K562 (cell line): ENCODE data around the gene VAMP8. TPM values are rescaled to one million over a fixed set of nuclear protein-coding genes. Genes with fewer than 3 reads are reported as not detected.

Experiments used
- E2F8 ChIP-seq: fragments of 450-650 bp; IDR thresholded peaks from 2 replicates; pipeline ENCODE4 v1.7.1; 2018; ENCODE audit warnings: mild to moderate bottlenecking, low read depth; ENCODE audit not compliant: partially characterized antibody
- EHMT2 ChIP-seq: fragments of 450-650 bp; IDR thresholded peaks from 2 replicates; pipeline ENCODE4 v1.6.1; 2018; ENCODE audit warnings: antibody characterized with exemption
- ELK3 ChIP-seq: fragments of 450-650 bp; formaldehyde crosslinking; IDR thresholded peaks from 2 replicates; pipeline ENCODE4 v1.4.0; 2020; ENCODE audit warnings: mild to moderate bottlenecking
- ETV6 ChIP-seq, 3 experiments: fragments of 150-350 bp in 1 of 3; sonication (generic) in 1 of 3; formaldehyde crosslinking in 1 of 3; IDR thresholded peaks; 2 replicates each; pipeline versions ENCODE4 v1.6.1 to v1.8.0; 2014 to 2022; ENCODE audit warnings: borderline replicate concordance in 2 of 3, low read depth in 2 of 3, antibody characterized with exemption in 1 of 3, low read length in 1 of 3, mild to moderate bottlenecking in 1 of 3, missing genetic modification reagents in 1 of 3
- GTF2A2 ChIP-seq: IDR thresholded peaks from 2 replicates; pipeline ENCODE4 v1.6.1; 2016; ENCODE audit warnings: mild to moderate bottlenecking, missing genetic modification characterization, missing compliant biosample characterization
- GTF2B ChIP-seq: IDR thresholded peaks from 2 replicates; pipeline ENCODE4 v1.6.1; 2011; ENCODE audit not compliant: insufficient read length; ENCODE audit errors: extremely low read depth
- HIVEP1 ChIP-seq: fragments of 250-450 bp; sonication (Bioruptor Pico); IDR thresholded peaks from 2 replicates; pipeline ENCODE4 v1.4.0; 2020; ENCODE audit warnings: mild to moderate bottlenecking
- HMGXB4 ChIP-seq: sonication (generic); formaldehyde crosslinking; IDR thresholded peaks from 2 replicates; pipeline ENCODE4 v1.8.1; 2023; ENCODE audit warnings: mild to moderate bottlenecking, missing genetic modification reagents
- IRF2 ChIP-seq: sonication (generic); formaldehyde crosslinking; IDR thresholded peaks from 2 replicates; pipeline ENCODE4 v1.8.1; 2022; ENCODE audit warnings: mild to moderate bottlenecking, missing genetic modification reagents
- MECOM ChIP-seq: fragments of 250-450 bp; sonication (Bioruptor Pico); IDR thresholded peaks from 2 replicates; pipeline ENCODE4 v1.8.0; 2022; ENCODE audit warnings: inconsistent platforms
- MYNN ChIP-seq, 2 experiments: sonication (generic); formaldehyde crosslinking in 1 of 2; IDR thresholded peaks; 2 replicates each; pipeline versions ENCODE4 v1.5.0 to v1.6.1; 2016 to 2020; ENCODE audit warnings: antibody characterized with exemption in 1 of 2, missing genetic modification reagents in 1 of 2
- NCOA1 ChIP-seq: fragments of 450-650 bp; IDR thresholded peaks from 2 replicates; pipeline ENCODE4 v1.6.1; 2016; ENCODE audit warnings: low read depth
- NEUROD1 ChIP-seq: fragments of 150-350 bp; IDR thresholded peaks from 2 replicates; pipeline ENCODE4 v1.6.1; 2014; ENCODE audit warnings: borderline replicate concordance, low read length, low read depth; ENCODE audit not compliant: partially characterized antibody
- TAF1 ChIP-seq: IDR thresholded peaks from 2 replicates; pipeline ENCODE4 v1.6.1; 2011; ENCODE audit warnings: mild to moderate bottlenecking, low read length, moderate library complexity; ENCODE audit not compliant: insufficient read depth, control insufficient read depth, severe bottlenecking; ENCODE audit errors: extremely low read depth
- XRCC3 ChIP-seq: fragments of 450-650 bp; IDR thresholded peaks from 2 replicates; pipeline ENCODE4 v1.6.1; 2017; ENCODE audit warnings: mild to moderate bottlenecking, moderate library complexity
- ZEB2 ChIP-seq: fragments of 450-650 bp; IDR thresholded peaks from 2 replicates; pipeline ENCODE4 v1.6.1; 2016
- ZNF449 ChIP-seq: fragments of 250-450 bp; sonication (Bioruptor Pico); IDR thresholded peaks from 2 replicates; pipeline ENCODE4 v1.8.0; 2022; ENCODE audit warnings: moderate library complexity, mild to moderate bottlenecking, inconsistent platforms
- ZNF561 ChIP-seq: fragments of 450-650 bp; formaldehyde crosslinking; conservative IDR thresholded peaks from 2 replicates; pipeline ENCODE4 v1.4.0; 2020; ENCODE audit warnings: mild to moderate bottlenecking, moderate library complexity
- polyA plus RNA-seq, 8 experiments: library from polyadenylated mRNA; depleted of rRNA in 4 of 8; stranded (reverse) in 5 of 8; unstranded in 3 of 8; fragments of >200 nt; fragmentation: Nextera tagmentation in 2 of 8; fragmentation: Illumina TruSeq in 1 of 8; extraction: Ambion mirVana in 2 of 8; extraction: Trizol in 1 of 8; gene quantifications; 2 replicates each; pipeline versions ENCODE4 v1.2.1 to v1.2.3, GENCODE V29; 2011 to 2014; ENCODE audit warnings: inconsistent platforms in 1 of 8, missing spikeins in 1 of 8
- total RNA-seq, 7 experiments: library from RNA; depleted of rRNA in 6 of 7; stranded (reverse); fragments of >200 nt in 6 of 7; fragmentation: Illumina TruSeq in 2 of 7; extraction: Trizol in 2 of 7; gene quantifications; 2 replicates each; pipeline versions ENCODE4 v1.2.1 to v1.2.3, GENCODE V29; 2011 to 2021; ENCODE audit warnings: low replicate concordance in 1 of 7

VAMP8 gene
- total and polyA plus RNA-seq, 9 of the 15 experiments (the other 6 are each of a cell fraction or from before 2014, with no cell fraction given): 107 to 571 (median 248) TPM

GRCh38 chr2:85578243-85579180 lies 1.1 kb downstream of the VAMP8 start (continued):
- TF ChIP-seq HMGXB4 (CRISPR knock-in tag) (no peak), IRF2 (CRISPR knock-in tag) (no peak), ETV6 (IDR thresholded peaks at IDR 0.05; ENCODE audit: borderline replicate concordance in 1 of 2, low read depth in 2 of 2, low read length in 1 of 2) (no peak), ETV6 (CRISPR knock-in tag; IDR thresholded peaks at IDR 0.05; ENCODE audit: borderline replicate concordance) (no peak), GTF2B (no peak), ELK3 (no peak), GTF2A2 (tag) (no peak), MECOM (CRISPR knock-in tag) (no peak; the same call in 1 of the 2 replicates), XRCC3 (no peak), MYNN (IDR thresholded peaks at IDR 0.05) (no peak), MYNN (CRISPR knock-in tag; IDR thresholded peaks at IDR 0.05) (no peak), ZNF449 (CRISPR knock-in tag) (peak; percentile 60; the same call in 1 of the 2 replicates), ZEB2 (no peak), TAF1 (peak; percentile 24), E2F8 (no peak), NCOA1 (no peak), HIVEP1 (CRISPR knock-in tag) (0 out of 2 replicates have a peak, but pooled peaks have one; percentile 64), ZNF561 (0 out of 2 replicates have a peak, but pooled peaks have one; percentile 12), NEUROD1 (no peak), EHMT2 (no peak)
